GM18526 (cell line): ENCODE measurements around the gene ARMC7.

Experiments
- POLR2A ChIP-seq: IDR thresholded peaks from 3 replicates; pipeline ENCODE4 v1.6.1; 2011; ENCODE audit not compliant: insufficient read length; ENCODE audit errors: extremely low read depth

ARMC7 gene

GRCh38 chr17:75154195-75155106, 44.7 kb downstream of the ARMC7 start, which contains the start of gene JPT1:
TSS of gene JPT1 (minus strand) at chr17:75154512. CDS start at chr17:75154397, 115 bp downstream.
- peak; percentile 100 for TF ChIP-seq POLR2A

- no peak for TF ChIP-seq POLR2A
Observed at GRCh38 chr17:75155191-75155601, 45.4 kb downstream of the ARMC7 start.

- no peak for TF ChIP-seq POLR2A
Observed at GRCh38 chr17:75159196-75160031, 49.6 kb downstream of the ARMC7 start.

- no peak for TF ChIP-seq POLR2A
Observed at GRCh38 chr17:75160211-75160610, 50.4 kb downstream of the ARMC7 start.

GRCh38 chr17:75163074-75163473, 53.3 kb downstream of the ARMC7 start:
- no peak for TF ChIP-seq POLR2A

- no peak for TF ChIP-seq POLR2A
Observed at GRCh38 chr17:75168998-75169397, 59.2 kb downstream of the ARMC7 start.

- no peak for TF ChIP-seq POLR2A
Observed at GRCh38 chr17:75173526-75173925, 63.8 kb downstream of the ARMC7 start.

- TF ChIP-seq POLR2A = no peak
Observed at GRCh38 chr17:75174996-75175395, 65.2 kb downstream of the ARMC7 start.

GRCh38 chr17:75176625-75177024, 66.9 kb downstream of the ARMC7 start:
- TF ChIP-seq POLR2A = no peak

- no peak for TF ChIP-seq POLR2A
Observed at GRCh38 chr17:75178453-75178852, 68.7 kb downstream of the ARMC7 start.
